Endothelial cell of umbilical vein (primary cell): ENCODE data around the gene DLGAP1. TPM values are rescaled to one million over a fixed set of nuclear protein-coding genes. Genes with fewer than 3 reads are reported as not detected.

Experiments
- BruUV-seq: library from RNA; stranded (reverse); fragments of 400-500 nt; replicated peaks from 2 replicates; lab custom pipeline; 2021; lab: Mats Ljungman, UMichigan
- CTCF ChIA-PET: fragments of 300-600, 350-600 bp; sonication (Branson Sonifier 250); formaldehyde crosslinking; loops from one replicate; lab custom pipeline; 2021; ENCODE audit warnings: antibody characterized with exemption, inconsistent platforms; lab: Charles Lee
- POLR2A ChIA-PET: fragments of 300-600, 350-600 bp; sonication (Branson Sonifier 250); formaldehyde crosslinking; loops from one replicate; lab custom pipeline; 2021; ENCODE audit warnings: antibody characterized with exemption, inconsistent platforms; lab: Charles Lee
- DNase-seq: peaks from one replicate; pipeline ENCODE4 v3.0.0-alpha.2; 2011; ENCODE audit warnings: low read depth, low spot score
- FAIRE-seq: peaks from 2 replicates; lab custom pipeline; 2011; peaks lifted over from hg19 to GRCh38; lab: Jason Lieb, UNC
- H2AFZ ChIP-seq: 2 replicates; pipeline ENCODE4 v1.6.0; 2012; ENCODE audit warnings: low read depth, low read length, control low read depth, inconsistent platforms
- H3K27ac ChIP-seq: 2 replicates; pipeline ENCODE4 v1.5.1; 2011; ENCODE audit warnings: low read depth, mild to moderate bottlenecking, control low read depth, low read length, moderate library complexity; ENCODE audit not compliant: insufficient read depth
- H3K27me3 ChIP-seq, 2 experiments: 2 replicates each; pipeline versions ENCODE4 v1.6.0 to v1.6.1; 2011; ENCODE audit warnings: low read length in 2 of 2, mixed read lengths in 1 of 2; ENCODE audit not compliant: control insufficient read depth in 2 of 2, insufficient read depth in 2 of 2
- H3K36me3 ChIP-seq, 2 experiments: 2 replicates in 1 of 2; 3 replicates in 1 of 2; pipeline ENCODE4 v1.5.1; 2011; ENCODE audit warnings: low read length in 2 of 2, mild to moderate bottlenecking in 1 of 2, moderate library complexity in 1 of 2; ENCODE audit not compliant: control insufficient read depth in 2 of 2, insufficient read depth in 2 of 2; ENCODE audit errors: extremely low read depth in 1 of 2
- H3K4me1 ChIP-seq: 3 replicates; pipeline ENCODE4 v1.5.1; 2011; ENCODE audit warnings: mild to moderate bottlenecking, low read length; ENCODE audit not compliant: control insufficient read depth, insufficient read depth; ENCODE audit errors: extremely low read depth
- H3K4me2 ChIP-seq: 2 replicates; pipeline ENCODE4 v1.6.1; 2011; ENCODE audit warnings: low read length, control low read depth, mixed read lengths; ENCODE audit not compliant: insufficient read depth
- H3K4me3 ChIP-seq, 3 experiments: fragments of 200-600 bp in 1 of 3; sonication (generic), shearing (Covaris generic) in 1 of 3; replicated peaks in 1 of 3; 2 replicates each; pipeline ENCODE4 v1.5.1; 2011 to 2016; ENCODE audit warnings: control low read depth in 3 of 3, low read length in 3 of 3, mild to moderate bottlenecking in 2 of 3, inconsistent platforms in 1 of 3, low read depth in 1 of 3, moderate library complexity in 1 of 3; ENCODE audit not compliant: insufficient read depth in 1 of 3
- H3K79me2 ChIP-seq: 2 replicates; pipeline ENCODE4 v1.6.0; 2012; ENCODE audit warnings: low read length, inconsistent platforms; ENCODE audit not compliant: control insufficient read depth, insufficient read depth
- H3K9ac ChIP-seq: replicated peaks from 2 replicates; pipeline ENCODE3; 2011; ENCODE audit warnings: low read length, control low read depth; ENCODE audit not compliant: insufficient read depth; ENCODE audit errors: extremely low read depth
- H3K9me1 ChIP-seq: replicated peaks from 3 replicates; pipeline ENCODE4 v1.6.0; 2011; ENCODE audit warnings: mild to moderate bottlenecking, low read length; ENCODE audit not compliant: control insufficient read depth, insufficient read depth; ENCODE audit errors: extremely low read depth
- H3K9me3 ChIP-seq: replicated peaks from 2 replicates; pipeline ENCODE4 v1.5.1; 2012; ENCODE audit warnings: low read length, inconsistent platforms; ENCODE audit not compliant: control insufficient read depth, insufficient read depth
- H4K20me1 ChIP-seq: replicated peaks from 2 replicates; pipeline ENCODE3; 2011; ENCODE audit warnings: mild to moderate bottlenecking, low read length; ENCODE audit not compliant: control insufficient read depth, insufficient read depth; ENCODE audit errors: extremely low read depth
- EZH2 ChIP-seq: IDR thresholded peaks from 2 replicates; pipeline ENCODE4 v1.6.1; 2012; ENCODE audit warnings: borderline replicate concordance, low read depth, mild to moderate bottlenecking, moderate library complexity, low read length, inconsistent platforms; ENCODE audit not compliant: severe bottlenecking
- FOS ChIP-seq: IDR thresholded peaks from 2 replicates; pipeline ENCODE4 v1.6.1; 2011; ENCODE audit warnings: mild to moderate bottlenecking, low read length, moderate library complexity, borderline replicate concordance; ENCODE audit not compliant: insufficient read depth
- GATA2 ChIP-seq: IDR thresholded peaks from 2 replicates; pipeline ENCODE4 v1.7.0; 2011; ENCODE audit warnings: low read depth, mild to moderate bottlenecking, moderate library complexity, mixed read lengths, low read length; ENCODE audit not compliant: insufficient read length, insufficient read depth
- JUN ChIP-seq: IDR thresholded peaks from 2 replicates; pipeline ENCODE4 v1.6.1; 2011; ENCODE audit warnings: borderline replicate concordance, low read depth; ENCODE audit not compliant: insufficient read length, insufficient read depth
- MAX ChIP-seq: IDR thresholded peaks from 2 replicates; pipeline ENCODE4 v1.6.1; 2011; ENCODE audit not compliant: insufficient read depth, insufficient read length
- MYC ChIP-seq: IDR thresholded peaks from one replicate; pipeline ENCODE4 v1.6.1; 2011; ENCODE audit warnings: mild to moderate bottlenecking, low read depth, low read length
- POLR2A ChIP-seq: IDR thresholded peaks from 2 replicates; pipeline ENCODE4 v1.6.1; 2012; ENCODE audit warnings: low read depth, mild to moderate bottlenecking, control low read depth, low read length
- POLR2AphosphoS5 ChIP-seq: IDR thresholded peaks from 2 replicates; pipeline ENCODE4 v1.6.1; 2012; ENCODE audit warnings: low read depth, mild to moderate bottlenecking, control low read depth, low read length, moderate library complexity; ENCODE audit not compliant: insufficient read depth
- dilution Hi-C: fragments of 300-500 bp; cut with MboI; formaldehyde crosslinking; loops from one replicate; pipeline ENCODE4 v1.15.0; 2019; ENCODE audit warnings: low sequenced_read_pairs; ENCODE audit not compliant: extremely low pct_ligation_motif_present
- intact Hi-C: fragments of 100-400 bp; cut with micrococcal nuclease; formaldehyde crosslinking; loops from one replicate; pipeline ENCODE4 v1.10.0; 2022
- polyA plus RNA-seq, 4 experiments: library from polyadenylated mRNA; depleted of rRNA in 3 of 4; stranded (reverse) in 3 of 4; unstranded in 1 of 4; fragments of >200 nt; gene quantifications; 2 replicates each; pipeline versions ENCODE4 v1.2.1 to v1.2.3, GENCODE V29; 2011 to 2012; ENCODE audit warnings: missing spikeins in 1 of 4
- total RNA-seq: library from RNA; stranded (reverse); gene quantifications from 2 replicates; pipeline ENCODE4 v1.2.3, GENCODE V29; 2021
- TF ChIP-seq, protein P1 (sequence below), 2 donors: IDR thresholded peaks; 1 replicate in 1 of 2; 2 replicates in 1 of 2; pipeline ENCODE4 v1.5.1; 2011; ENCODE audit warnings: low read length in 2 of 2, mild to moderate bottlenecking in 2 of 2, moderate library complexity in 2 of 2, control low read depth in 1 of 2, inconsistent platforms in 1 of 2, low read depth in 1 of 2; ENCODE audit not compliant: insufficient read depth in 1 of 2; ENCODE audit errors: extremely low read depth in 1 of 2

Gene DLGAP1
- total and polyA plus RNA-seq, 2 donors (not counting 3 experiments of a cell fraction or from before 2014, with no cell fraction given): 0.04 TPM; not detected in 1

DNA sequence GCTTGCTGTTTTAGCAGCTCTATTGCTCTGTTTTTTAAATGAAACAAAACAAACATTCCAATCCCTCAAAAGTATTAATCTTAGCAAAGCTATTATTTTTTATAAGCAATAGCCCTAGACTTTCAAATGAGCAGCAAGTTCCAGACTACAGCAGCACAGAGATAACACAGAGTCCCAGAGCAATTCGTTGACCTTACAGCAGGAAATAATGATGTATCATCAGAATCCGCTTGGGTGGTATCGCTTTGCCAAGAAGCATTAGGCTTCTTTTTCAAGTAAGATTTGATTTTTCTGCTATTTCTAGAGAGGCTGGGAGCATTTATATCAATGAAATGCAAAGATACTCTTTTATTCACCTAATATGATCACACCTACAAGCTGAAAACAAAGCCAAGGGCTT is 209.7 kb downstream of the DLGAP1 start:
- TF ChIP-seq FOS (no peak), MAX (no peak), POLR2AphosphoS5 (no peak)
- no peak overlapping the region for H3K4me3 ChIP-seq
- H2AFZ ChIP-seq: no peak overlapping the region
- intact Hi-C loops (no loop called here), dilution Hi-C loops (no loop called here)
- H3K9ac ChIP-seq: no peak overlapping the region
- H3K27ac ChIP-seq: no peak overlapping the region
- FAIRE-seq (no peak), DNase-seq (no peak)
- no peak overlapping the region for H3K4me2 ChIP-seq
- H3K4me1 ChIP-seq: no peaks in the 10 kb centered on the region
- CTCF ChIA-PET: no interaction called here
- no TSS peak for BruUV-seq
- no peaks in the 10 kb centered on the region for H3K36me3 ChIP-seq
- H3K27me3 ChIP-seq: no peaks in the 10 kb centered on the region
- no peaks in the 10 kb centered on the region for H4K20me1 ChIP-seq
- H3K9me1 ChIP-seq: no peaks in the 10 kb centered on the region
- no peaks in the 10 kb centered on the region for H3K9me3 ChIP-seq
- POLR2A ChIA-PET: no interaction called here
- no peaks in the 10 kb centered on the region for H3K79me2 ChIP-seq

GRCh38 chr18:4242431-4243161 is 212.5 kb downstream of the DLGAP1 start:
- Histone ChIP-seq H3K4me3 (no peak overlapping the region), H3K9me3 (no peaks in the 10 kb centered on the region), H3K27me3 (no peaks in the 10 kb centered on the region), H3K4me1 (no peaks in the 10 kb centered on the region), H3K27ac (no peak overlapping the region), H3K9me1 (no peaks in the 10 kb centered on the region), H3K79me2 (no peaks in the 10 kb centered on the region), H3K36me3 (no peaks in the 10 kb centered on the region), H3K9ac (no peak overlapping the region), H4K20me1 (no peaks in the 10 kb centered on the region), H2AFZ (no peak overlapping the region), H3K4me2 (no peak overlapping the region)
- dilution Hi-C loops: no loop called here
- no peak for TF ChIP-seq GATA2
- no peak for TF ChIP-seq FOS
- no peak for TF ChIP-seq EZH2
- no peak for TF ChIP-seq MAX
- TF ChIP-seq JUN: no peak
- no peak for TF ChIP-seq POLR2AphosphoS5
- no peak for TF ChIP-seq MYC
- TF ChIP-seq POLR2A: no peak
- TF ChIP-seq, protein P1, sequence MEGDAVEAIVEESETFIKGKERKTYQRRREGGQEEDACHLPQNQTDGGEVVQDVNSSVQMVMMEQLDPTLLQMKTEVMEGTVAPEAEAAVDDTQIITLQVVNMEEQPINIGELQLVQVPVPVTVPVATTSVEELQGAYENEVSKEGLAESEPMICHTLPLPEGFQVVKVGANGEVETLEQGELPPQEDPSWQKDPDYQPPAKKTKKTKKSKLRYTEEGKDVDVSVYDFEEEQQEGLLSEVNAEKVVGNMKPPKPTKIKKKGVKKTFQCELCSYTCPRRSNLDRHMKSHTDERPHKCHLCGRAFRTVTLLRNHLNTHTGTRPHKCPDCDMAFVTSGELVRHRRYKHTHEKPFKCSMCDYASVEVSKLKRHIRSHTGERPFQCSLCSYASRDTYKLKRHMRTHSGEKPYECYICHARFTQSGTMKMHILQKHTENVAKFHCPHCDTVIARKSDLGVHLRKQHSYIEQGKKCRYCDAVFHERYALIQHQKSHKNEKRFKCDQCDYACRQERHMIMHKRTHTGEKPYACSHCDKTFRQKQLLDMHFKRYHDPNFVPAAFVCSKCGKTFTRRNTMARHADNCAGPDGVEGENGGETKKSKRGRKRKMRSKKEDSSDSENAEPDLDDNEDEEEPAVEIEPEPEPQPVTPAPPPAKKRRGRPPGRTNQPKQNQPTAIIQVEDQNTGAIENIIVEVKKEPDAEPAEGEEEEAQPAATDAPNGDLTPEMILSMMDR (IDR thresholded peaks at IDR 0.05; ENCODE audit: extremely low read depth in 1 of 2, insufficient read depth in 1 of 2, low read depth in 1 of 2, low read length in 2 of 2): no peak
- intact Hi-C loops: no loop called here
- BruUV-seq: no TSS peak
- CTCF ChIA-PET: no interaction called here
- POLR2A ChIA-PET: no interaction called here
- FAIRE-seq (no peak), DNase-seq (no peak)
